HepG2 (cell line): ENCODE data around the gene RBM18. TPM values are rescaled to one million over a fixed set of nuclear protein-coding genes. Genes with fewer than 3 reads are reported as not detected.
A peak's percentile ranks its signal among the peaks of the same experiment; 100 is the strongest.

ENCODE experiments used
- FOXM1 ChIP-seq: sonication (generic); formaldehyde crosslinking; IDR thresholded peaks from 2 replicates; pipeline ENCODE4 v1.5.0; 2020; ENCODE audit warnings: missing genetic modification reagents
- HDAC2 ChIP-seq: sonication (generic); formaldehyde crosslinking; IDR thresholded peaks from 2 replicates; pipeline ENCODE4 v1.4.0; 2020; ENCODE audit warnings: missing genetic modification reagents
- IRF9 ChIP-seq: sonication (generic); formaldehyde crosslinking; IDR thresholded peaks from 2 replicates; pipeline ENCODE4 v1.8.0; 2022; ENCODE audit warnings: missing genetic modification reagents, mild to moderate bottlenecking, borderline replicate concordance
- KAT7 ChIP-seq: IDR thresholded peaks from 2 replicates; pipeline ENCODE4 v1.6.1; 2018; ENCODE audit warnings: borderline replicate concordance, missing compliant biosample characterization
- LCORL ChIP-seq, 2 experiments: fragments of 450-650 bp in 1 of 2; sonication (generic) in 1 of 2; formaldehyde crosslinking in 1 of 2; IDR thresholded peaks; 2 replicates each; pipeline versions ENCODE4 v1.5.0 to v1.6.1; 2017 to 2020; ENCODE audit warnings: antibody characterized with exemption in 1 of 2, missing genetic modification reagents in 1 of 2
- PAXIP1 ChIP-seq: sonication (generic); formaldehyde crosslinking; conservative IDR thresholded peaks from 2 replicates; pipeline ENCODE4 v1.4.0; 2020; ENCODE audit warnings: mild to moderate bottlenecking, missing genetic modification reagents, moderate library complexity
- PCBP2 ChIP-seq: fragments of 200-400 bp; formaldehyde crosslinking; optimal IDR thresholded peaks from 2 replicates; pipeline ENCODE3; 2018; ENCODE audit warnings: low read length, low read depth; ENCODE audit not compliant: poor library complexity, severe bottlenecking
- PITX1 ChIP-seq: sonication (generic); formaldehyde crosslinking; IDR thresholded peaks from 2 replicates; pipeline ENCODE4 v1.5.1; 2020; ENCODE audit warnings: mild to moderate bottlenecking, missing genetic modification reagents
- POGZ ChIP-seq: sonication (generic); formaldehyde crosslinking; IDR thresholded peaks from 2 replicates; pipeline ENCODE4 v1.4.0; 2020; ENCODE audit warnings: mild to moderate bottlenecking, missing genetic modification reagents
- RBFOX2 ChIP-seq: fragments of 200-400 bp; formaldehyde crosslinking; IDR thresholded peaks from 2 replicates; pipeline ENCODE4 v1.6.1; 2017; ENCODE audit warnings: low read depth, mild to moderate bottlenecking, low read length
- TEAD2 ChIP-seq: sonication (generic); formaldehyde crosslinking; IDR thresholded peaks from 2 replicates; pipeline ENCODE4 v1.9.0; 2021; ENCODE audit warnings: missing genetic modification reagents
- YEATS4 ChIP-seq: sonication (generic); formaldehyde crosslinking; IDR thresholded peaks from 2 replicates; pipeline ENCODE4 v1.4.0; 2020; ENCODE audit warnings: missing genetic modification reagents, borderline replicate concordance
- ZKSCAN5 ChIP-seq: sonication (generic); formaldehyde crosslinking; IDR thresholded peaks from 2 replicates; pipeline ENCODE4 v1.5.1; 2020; ENCODE audit warnings: mild to moderate bottlenecking, missing genetic modification reagents
- ZNF10 ChIP-seq: sonication (generic); formaldehyde crosslinking; IDR thresholded peaks from 2 replicates; pipeline ENCODE4 v1.4.0; 2020; ENCODE audit warnings: mild to moderate bottlenecking, low read depth, missing genetic modification reagents, borderline replicate concordance
- ZNF260 ChIP-seq: sonication (generic); formaldehyde crosslinking; IDR thresholded peaks from 2 replicates; pipeline ENCODE4 v1.4.0; 2020; ENCODE audit warnings: missing genetic modification reagents, low read depth, mild to moderate bottlenecking, borderline replicate concordance
- ZSCAN22 ChIP-seq: sonication (generic); formaldehyde crosslinking; IDR thresholded peaks from 2 replicates; pipeline ENCODE4 v1.4.0; 2020; ENCODE audit warnings: mild to moderate bottlenecking, missing genetic modification reagents
- polyA plus RNA-seq, 8 experiments: library from polyadenylated mRNA; depleted of rRNA in 3 of 8; stranded (reverse) in 7 of 8; unstranded in 1 of 8; fragments of >200 nt; fragmentation: Illumina TruSeq in 4 of 8; extraction: Trizol in 4 of 8; gene quantifications; 2 replicates each; pipeline versions ENCODE4 v1.2.1 to v1.2.3, GENCODE V29; 2011 to 2016; ENCODE audit warnings: low read depth in 4 of 8, missing spikeins in 1 of 8, mixed read lengths in 1 of 8; ENCODE audit not compliant: insufficient read depth in 1 of 8
- total RNA-seq, 5 experiments: library from RNA; depleted of rRNA; stranded (reverse); fragments of >200 nt; fragmentation: Illumina TruSeq; extraction: Trizol; gene quantifications; 2 replicates each; pipeline ENCODE4 v1.2.3, GENCODE V29; 2016; ENCODE audit warnings: low read depth in 1 of 5
- TF ChIP-seq, protein P1 (sequence below): sonication (generic); formaldehyde crosslinking; IDR thresholded peaks from 2 replicates; pipeline ENCODE4 v1.8.1; 2023; ENCODE audit warnings: missing genetic modification reagents, inconsistent platforms, borderline replicate concordance
- TF ChIP-seq, protein P2 (sequence below): sonication (generic); formaldehyde crosslinking; IDR thresholded peaks from 2 replicates; pipeline ENCODE4 v1.5.0; 2020; ENCODE audit warnings: missing genetic modification reagents
- TF ChIP-seq, protein P3 (sequence below): sonication (generic); formaldehyde crosslinking; IDR thresholded peaks from 2 replicates; pipeline ENCODE4 v1.5.0; 2020; ENCODE audit warnings: missing genetic modification reagents

Gene RBM18
- total and polyA plus RNA-seq, 2 of the 13 experiments (the other 11 are each of a cell fraction or from before 2014, with no cell fraction given): 12.6 to 16.6 TPM

GRCh38 chr9:122264360-122265148, at the start of gene RBM18, which contains the start of gene MRRF (continued):
- TF ChIP-seq PAXIP1 (CRISPR knock-in tag) (peak; percentile 70), ZSCAN22 (CRISPR knock-in tag) (peak; percentile 81; the same call in 1 of the 2 replicates), ZNF10 (CRISPR knock-in tag) (peak; percentile 88; the same call in 1 of the 2 replicates), PITX1 (CRISPR knock-in tag) (peak; percentile 90), ZNF260 (CRISPR knock-in tag) (no peak), FOXM1 (CRISPR knock-in tag) (0 out of 2 replicates have a peak, but pooled peaks have one; percentile 23), PCBP2 (no peak), ZKSCAN5 (CRISPR knock-in tag) (peak; percentile 79), LCORL (IDR thresholded peaks at IDR 0.05) (no peak), LCORL (CRISPR knock-in tag; IDR thresholded peaks at IDR 0.05) (peak; percentile 35; the same call in 1 of the 2 replicates), RBFOX2 (peak; percentile 97), HDAC2 (CRISPR knock-in tag) (peak; percentile 92), TEAD2 (CRISPR knock-in tag) (peak; percentile 56; the same call in 1 of the 2 replicates), IRF9 (CRISPR knock-in tag) (peak; percentile 93; the same call in 1 of the 2 replicates), POGZ (peak; percentile 95), KAT7 (CRISPR knock-in tag) (peak; percentile 37; the same call in 1 of the 2 replicates), YEATS4 (peak; percentile 91; the same call in 1 of the 2 replicates)
- TF ChIP-seq, protein P1, sequence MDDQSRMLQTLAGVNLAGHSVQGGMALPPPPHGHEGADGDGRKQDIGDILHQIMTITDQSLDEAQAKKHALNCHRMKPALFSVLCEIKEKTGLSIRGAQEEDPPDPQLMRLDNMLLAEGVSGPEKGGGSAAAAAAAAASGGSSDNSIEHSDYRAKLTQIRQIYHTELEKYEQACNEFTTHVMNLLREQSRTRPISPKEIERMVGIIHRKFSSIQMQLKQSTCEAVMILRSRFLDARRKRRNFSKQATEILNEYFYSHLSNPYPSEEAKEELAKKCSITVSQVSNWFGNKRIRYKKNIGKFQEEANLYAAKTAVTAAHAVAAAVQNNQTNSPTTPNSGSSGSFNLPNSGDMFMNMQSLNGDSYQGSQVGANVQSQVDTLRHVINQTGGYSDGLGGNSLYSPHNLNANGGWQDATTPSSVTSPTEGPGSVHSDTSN (CRISPR knock-in tag): peak; percentile 90
- TF ChIP-seq, protein P2, sequence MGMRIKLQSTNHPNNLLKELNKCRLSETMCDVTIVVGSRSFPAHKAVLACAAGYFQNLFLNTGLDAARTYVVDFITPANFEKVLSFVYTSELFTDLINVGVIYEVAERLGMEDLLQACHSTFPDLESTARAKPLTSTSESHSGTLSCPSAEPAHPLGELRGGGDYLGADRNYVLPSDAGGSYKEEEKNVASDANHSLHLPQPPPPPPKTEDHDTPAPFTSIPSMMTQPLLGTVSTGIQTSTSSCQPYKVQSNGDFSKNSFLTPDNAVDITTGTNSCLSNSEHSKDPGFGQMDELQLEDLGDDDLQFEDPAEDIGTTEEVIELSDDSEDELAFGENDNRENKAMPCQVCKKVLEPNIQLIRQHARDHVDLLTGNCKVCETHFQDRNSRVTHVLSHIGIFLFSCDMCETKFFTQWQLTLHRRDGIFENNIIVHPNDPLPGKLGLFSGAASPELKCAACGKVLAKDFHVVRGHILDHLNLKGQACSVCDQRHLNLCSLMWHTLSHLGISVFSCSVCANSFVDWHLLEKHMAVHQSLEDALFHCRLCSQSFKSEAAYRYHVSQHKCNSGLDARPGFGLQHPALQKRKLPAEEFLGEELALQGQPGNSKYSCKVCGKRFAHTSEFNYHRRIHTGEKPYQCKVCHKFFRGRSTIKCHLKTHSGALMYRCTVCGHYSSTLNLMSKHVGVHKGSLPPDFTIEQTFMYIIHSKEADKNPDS (CRISPR knock-in tag): no peak; the same call in 1 of the 2 replicates
- TF ChIP-seq, protein P3, sequence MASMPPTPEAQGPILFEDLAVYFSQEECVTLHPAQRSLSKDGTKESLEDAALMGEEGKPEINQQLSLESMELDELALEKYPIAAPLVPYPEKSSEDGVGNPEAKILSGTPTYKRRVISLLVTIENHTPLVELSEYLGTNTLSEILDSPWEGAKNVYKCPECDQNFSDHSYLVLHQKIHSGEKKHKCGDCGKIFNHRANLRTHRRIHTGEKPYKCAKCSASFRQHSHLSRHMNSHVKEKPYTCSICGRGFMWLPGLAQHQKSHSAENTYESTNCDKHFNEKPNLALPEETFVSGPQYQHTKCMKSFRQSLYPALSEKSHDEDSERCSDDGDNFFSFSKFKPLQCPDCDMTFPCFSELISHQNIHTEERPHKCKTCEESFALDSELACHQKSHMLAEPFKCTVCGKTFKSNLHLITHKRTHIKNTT (CRISPR knock-in tag): no peak
